ENCODE data around the gene COBLL1.

GRCh38 chr2:164734196-164734595 lies 107.4 kb downstream of the COBLL1 start:
- TF ChIP-seq POLR2AphosphoS5 (IDR thresholded peaks at IDR 0.05; ENCODE audit: low read depth, low read length) (no peak), TAF1 (IDR thresholded peaks at IDR 0.05; ENCODE audit: borderline replicate concordance, insufficient read depth, low read length) (no peak), FOXP2 (optimal IDR thresholded peaks at IDR 0.05; ENCODE audit: borderline replicate concordance, extremely low read depth, extremely low read length, insufficient read depth) (no peak), REST (IDR thresholded peaks at IDR 0.05; ENCODE audit: insufficient read depth in 1 of 2, low read depth in 2 of 2, low read length in 2 of 2) (no peak)
